Activated CD8-positive, alpha-beta memory T cell treated with anti-CD3 and anti-CD28 coated beads, Interleukin-2, amount 50 U/mL, for 4 hours (primary cell): Measurements from ENCODE around the gene COL26A1.
"Not testable (repeated sequence)": the region's sequence is repeated elsewhere in the genome, so short reads cannot be mapped to it uniquely, and the experiment has no call there.

ENCODE experiments used
- DNase-seq: peaks from one replicate; pipeline ENCODE4 v3.0.0-alpha.2; 2020

COL26A1 gene

GRCh38 chr7:101555921-101556275 lies 193.2 kb downstream of the COL26A1 start:
- no peak for DNase-seq

- DNase-seq: no peak
Observed at GRCh38 chr7:101556453-101556968, 193.8 kb downstream of the COL26A1 start.

- no peak for DNase-seq
Observed at GRCh38 chr7:101557421-101557820, 194.7 kb downstream of the COL26A1 start.

- no peak for DNase-seq
Observed at GRCh38 chr7:101557978-101558741, 195.5 kb downstream of the COL26A1 start.

- DNase-seq: no peak
Observed at GRCh38 chr7:101558742-101559325, 196.2 kb downstream of the COL26A1 start.

- no peak for DNase-seq
Observed at GRCh38 chr7:101559586-101559985, 196.9 kb downstream of the COL26A1 start.

- DNase-seq: not testable (repeated sequence)
Observed at GRCh38 chr7:101560021-101560420, 197.3 kb downstream of the COL26A1 start.

GRCh38 chr7:101560856-101561255 lies 198.2 kb downstream of the COL26A1 start:
- no peak for DNase-seq

- not testable (repeated sequence) for DNase-seq
Observed at GRCh38 chr7:101561293-101561692, 198.6 kb downstream of the COL26A1 start.

- no peak for DNase-seq
Observed at GRCh38 chr7:101562531-101563197, 200.0 kb downstream of the COL26A1 start.

GRCh38 chr7:101563198-101563901 lies 200.7 kb downstream of the COL26A1 start:
- no peak for DNase-seq

GRCh38 chr7:101563943-101564777 lies 201.5 kb downstream of the COL26A1 start:
- DNase-seq: no peak

GRCh38 chr7:101564778-101565211 lies 202.1 kb downstream of the COL26A1 start:
- no peak for DNase-seq

- no peak for DNase-seq
Observed at GRCh38 chr7:101565601-101566209, 203.0 kb downstream of the COL26A1 start.

- DNase-seq: no peak
Observed at GRCh38 chr7:101567230-101567629, 204.6 kb downstream of the COL26A1 start.

GRCh38 chr7:101572156-101572555 lies 209.5 kb downstream of the COL26A1 start:
- DNase-seq: no peak

GRCh38 chr7:101575168-101575567 lies 212.5 kb downstream of the COL26A1 start:
- no peak for DNase-seq

GRCh38 chr7:101575721-101576120 lies 213.0 kb downstream of the COL26A1 start:
- DNase-seq: no peak

GRCh38 chr7:101576998-101577397 lies 214.3 kb downstream of the COL26A1 start:
- no peak for DNase-seq

- DNase-seq: no peak
Observed at GRCh38 chr7:101578552-101578951, 215.9 kb downstream of the COL26A1 start.

- DNase-seq: no peak
Observed at GRCh38 chr7:101580596-101580995, 217.9 kb downstream of the COL26A1 start.

- DNase-seq: no peak
Observed at GRCh38 chr7:101581891-101582290, 219.2 kb downstream of the COL26A1 start.
